Activated T-cell treated with anti-CD3 and anti-CD28 coated beads, Interleukin-2, amount 50 U/mL, for 1 hour (primary cell): Measurements from ENCODE around the gene MRC2.
A peak's percentile ranks its signal among the peaks of the same experiment; 100 is the strongest.

Experiments
- DNase-seq: peaks from one replicate; pipeline ENCODE4 v3.0.0-alpha.2; 2020

The MRC2 gene

GRCh38 chr17:62705156-62705777 is 77.8 kb downstream of the MRC2 start:
- no peak for DNase-seq

- no peak for DNase-seq
Measured at GRCh38 chr17:62705778-62706597, 78.5 kb downstream of the MRC2 start.

GRCh38 chr17:62706598-62707424 is 79.3 kb downstream of the MRC2 start:
- no peak for DNase-seq

GRCh38 chr17:62707425-62707739 is 79.9 kb downstream of the MRC2 start:
- no peak for DNase-seq

- DNase-seq, result no peak
Measured at GRCh38 chr17:62708587-62708986, 81.1 kb downstream of the MRC2 start.

- DNase-seq, result no peak
Measured at GRCh38 chr17:62712171-62712581, 84.7 kb downstream of the MRC2 start.

- DNase-seq, result no peak
Measured at GRCh38 chr17:62713086-62713881, 85.8 kb downstream of the MRC2 start.

- DNase-seq, result no peak
Measured at GRCh38 chr17:62714016-62714777, 86.7 kb downstream of the MRC2 start.

- DNase-seq, result no peak
Measured at GRCh38 chr17:62715882-62716390, 88.5 kb downstream of the MRC2 start.

GRCh38 chr17:62716834-62717588 is 89.5 kb downstream of the MRC2 start:
- DNase-seq, result no peak

GRCh38 chr17:62717589-62717855 is 90.1 kb downstream of the MRC2 start:
- no peak for DNase-seq

- no peak for DNase-seq
Measured at GRCh38 chr17:62717889-62718288, 90.4 kb downstream of the MRC2 start.

GRCh38 chr17:62718429-62718828 is 91.0 kb downstream of the MRC2 start:
- no peak for DNase-seq

GRCh38 chr17:62719586-62719985 is 92.1 kb downstream of the MRC2 start:
- DNase-seq, result no peak

GRCh38 chr17:62720126-62720850 is 92.8 kb downstream of the MRC2 start:
- DNase-seq, result no peak

GRCh38 chr17:62722625-62723024 is 95.2 kb downstream of the MRC2 start:
- no peak for DNase-seq

GRCh38 chr17:62723842-62724241 is 96.4 kb downstream of the MRC2 start:
- no peak for DNase-seq

- DNase-seq, result peak; percentile 58
Measured at GRCh38 chr17:62724398-62725146, 97.1 kb downstream of the MRC2 start.

- no peak for DNase-seq
Measured at GRCh38 chr17:62725791-62726249, 98.3 kb downstream of the MRC2 start.
